Measurements from ENCODE around the gene USP7.
A peak's percentile ranks its signal among the peaks of the same experiment; 100 is the strongest.

The USP7 gene

DNA sequence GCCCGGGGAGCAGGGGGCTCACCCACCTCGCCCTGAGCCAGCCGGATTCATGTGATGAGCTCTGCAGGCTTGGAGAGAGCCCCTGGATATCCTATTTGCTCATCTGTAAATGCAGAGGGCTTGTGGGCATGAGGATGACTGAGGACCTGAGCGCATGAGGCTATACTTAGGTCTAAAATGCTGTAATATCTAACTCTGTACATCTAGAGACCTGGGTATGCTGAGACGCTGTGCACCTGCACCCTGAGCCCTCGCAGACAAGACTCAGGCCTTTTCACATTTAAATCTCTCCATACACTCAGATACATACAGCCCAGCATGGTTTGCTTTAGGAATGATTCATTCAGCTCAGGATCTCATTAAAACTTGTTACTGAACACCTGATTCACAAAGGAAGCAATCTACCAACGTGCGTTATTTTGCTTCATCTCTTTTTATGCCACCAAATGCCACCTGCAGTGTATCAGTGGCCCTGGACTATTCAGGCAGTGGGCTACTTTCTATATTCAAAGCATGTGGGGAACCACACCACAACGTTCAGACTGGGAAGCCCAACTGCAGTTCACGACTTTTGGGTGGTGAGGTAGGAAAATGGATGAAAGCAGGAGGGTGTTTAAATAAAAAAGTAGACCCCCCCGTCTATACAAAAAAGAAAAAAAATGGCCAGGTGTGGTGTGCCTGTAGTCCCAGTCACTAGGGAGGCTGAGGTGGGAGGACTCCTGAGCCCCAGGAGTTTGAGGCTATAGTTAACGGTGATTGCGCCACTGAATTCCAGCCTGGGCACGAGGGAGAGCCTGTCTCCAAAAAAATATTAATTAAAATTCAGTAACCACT lies 12.0 kb downstream of the USP7 start:
- no peak for DNase-seq

GRCh38 chr16:8950580-8951077 lies 13.1 kb downstream of the USP7 start:
- DNase-seq = no peak

DNA sequence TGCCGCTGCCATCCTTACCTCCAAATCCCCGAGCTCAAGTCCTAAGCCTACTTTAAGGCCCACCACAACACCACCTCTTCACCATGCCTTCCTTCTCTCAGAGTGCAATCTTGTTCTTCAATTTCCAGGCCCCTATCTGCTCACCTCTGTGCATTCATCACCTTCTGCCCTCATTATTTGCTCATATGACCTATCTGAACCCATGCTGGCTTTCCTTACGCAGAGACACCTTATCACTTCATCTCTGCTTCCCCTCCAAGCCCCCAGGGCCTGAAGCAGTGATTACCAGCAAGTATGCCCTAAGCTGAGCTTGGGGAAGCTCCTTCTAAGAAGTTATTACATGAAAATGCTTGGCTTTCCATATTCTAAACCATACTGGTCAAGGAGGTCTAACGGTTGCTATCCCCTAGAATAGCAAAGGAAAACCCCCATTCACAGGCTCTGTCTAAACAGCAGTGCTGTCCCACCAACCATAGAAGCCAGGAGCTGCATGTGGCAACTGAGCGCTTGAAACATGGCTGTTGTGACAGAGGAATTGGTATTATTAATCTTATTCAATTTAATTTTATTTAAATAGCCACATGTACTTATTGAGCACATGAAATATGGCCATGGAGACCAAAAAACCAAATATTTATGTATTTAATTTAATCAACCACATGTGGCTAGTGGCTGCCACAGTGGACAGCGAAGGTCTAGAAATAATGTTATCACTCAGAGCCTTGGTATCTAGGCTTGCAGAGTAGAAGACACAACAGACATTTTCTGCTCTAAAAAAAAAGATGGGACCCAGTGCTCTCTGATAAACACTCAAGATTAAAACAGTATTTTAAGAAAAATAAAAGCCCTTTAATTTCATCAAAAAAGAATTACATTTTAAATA lies 13.9 kb downstream of the USP7 start:
- no peak for DNase-seq

- no peak for DNase-seq
Observed at GRCh38 chr16:8948831-8949230, 14.9 kb downstream of the USP7 start.

- no peak for DNase-seq
Observed at GRCh38 chr16:8948069-8948593, 15.6 kb downstream of the USP7 start.

- no peak for DNase-seq
Observed at GRCh38 chr16:8946544-8946943, 17.2 kb downstream of the USP7 start.

DNA sequence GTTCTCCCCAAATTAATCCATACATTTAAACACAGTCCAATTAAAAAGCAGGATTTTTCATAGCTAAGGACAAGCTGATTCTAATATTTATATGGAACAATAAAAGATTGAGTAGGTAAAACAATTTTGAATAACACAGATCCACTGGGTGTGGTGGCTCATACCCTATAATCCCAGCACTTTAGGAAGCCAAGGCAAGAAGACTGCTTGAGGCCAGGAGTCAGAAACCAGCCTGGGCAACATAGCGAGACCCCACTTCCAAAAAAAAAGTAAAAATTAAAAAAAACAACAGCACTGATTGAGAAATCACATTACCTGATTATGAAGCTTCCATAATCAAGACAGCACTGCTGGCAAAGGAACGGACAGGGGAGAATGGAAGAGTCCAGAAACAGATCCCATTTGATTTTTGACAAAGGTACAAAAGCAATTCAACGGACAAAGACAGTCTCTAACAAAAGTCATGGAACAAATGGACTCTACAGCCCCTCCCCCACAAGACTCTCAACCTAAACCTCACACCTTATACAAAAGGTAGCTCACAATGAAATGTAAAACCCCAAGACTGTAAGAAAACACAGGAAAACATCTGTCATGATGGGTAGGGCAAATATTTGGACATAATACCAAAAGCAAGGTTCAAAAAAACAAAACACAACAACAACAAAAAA lies 17.9 kb downstream of the USP7 start:
- DNase-seq = no peak

DNA sequence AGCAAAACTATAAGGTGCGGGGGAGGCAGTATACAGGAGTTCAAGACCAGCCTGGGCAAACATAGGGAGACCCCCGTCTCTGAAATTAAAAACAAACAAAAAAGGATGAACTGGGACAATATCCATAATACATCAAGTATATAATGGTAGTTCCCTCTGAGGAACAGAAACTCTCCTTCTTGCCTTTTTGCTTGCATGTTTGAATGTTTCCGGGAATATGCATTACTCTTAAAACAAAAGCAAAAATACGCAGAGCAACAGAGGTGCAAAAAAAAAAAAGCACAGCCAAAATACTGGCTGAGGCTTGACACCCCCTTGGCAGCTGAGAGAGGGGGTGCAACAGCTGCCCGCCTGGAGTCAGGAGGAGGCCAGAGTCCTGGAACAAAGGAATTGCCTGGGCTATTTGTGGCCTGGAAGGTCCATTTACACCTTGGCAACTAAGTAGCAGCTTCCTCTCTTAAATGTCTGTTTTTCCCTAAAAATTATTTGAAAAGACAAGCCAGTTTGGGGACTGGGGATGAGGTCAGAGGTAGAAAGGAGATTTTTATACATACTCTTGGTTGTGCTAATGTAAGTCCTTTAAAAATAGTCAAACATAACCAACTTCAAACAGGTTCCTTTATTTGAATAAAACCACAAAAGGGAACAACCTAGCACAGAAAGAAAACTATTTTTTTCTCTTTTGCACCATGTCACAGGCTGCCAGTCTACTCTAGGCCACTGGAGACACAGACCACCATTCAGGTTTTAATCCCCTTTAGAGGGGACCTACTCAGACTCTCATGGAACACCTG lies 19.5 kb downstream of the USP7 start:
- DNase-seq = no peak

GRCh38 chr16:8943001-8943763 lies 20.5 kb downstream of the USP7 start:
- no peak for DNase-seq

GRCh38 chr16:8941718-8942344 lies 21.9 kb downstream of the USP7 start:
- DNase-seq = no peak

GRCh38 chr16:8937803-8938202 lies 25.9 kb downstream of the USP7 start:
- no peak for DNase-seq

GRCh38 chr16:8936421-8936820 lies 27.3 kb downstream of the USP7 start:
- no peak for DNase-seq

GRCh38 chr16:8935989-8936388 lies 27.7 kb downstream of the USP7 start:
- no peak for DNase-seq

GRCh38 chr16:8934601-8935000 lies 29.1 kb downstream of the USP7 start:
- DNase-seq = no peak

DNA sequence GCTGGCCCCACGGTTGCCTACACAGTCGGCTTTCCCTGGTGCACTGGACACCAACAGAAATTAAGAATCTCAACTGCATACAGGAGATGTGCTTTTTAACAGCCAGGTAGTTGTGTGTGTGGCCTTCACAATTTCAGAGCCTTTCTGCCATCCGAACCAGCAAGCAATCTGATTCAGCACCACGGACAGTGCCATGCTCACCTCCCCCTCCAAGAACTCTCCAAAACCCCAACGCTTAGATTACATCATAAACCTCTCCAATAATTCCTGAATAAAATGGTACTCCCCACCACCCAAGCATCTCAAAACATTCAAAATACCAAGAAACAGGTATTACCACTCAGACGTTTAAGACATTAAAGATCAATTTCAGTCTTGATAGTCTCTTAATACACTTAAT lies 31.8 kb downstream of the USP7 start:
- no peak for DNase-seq

DNA sequence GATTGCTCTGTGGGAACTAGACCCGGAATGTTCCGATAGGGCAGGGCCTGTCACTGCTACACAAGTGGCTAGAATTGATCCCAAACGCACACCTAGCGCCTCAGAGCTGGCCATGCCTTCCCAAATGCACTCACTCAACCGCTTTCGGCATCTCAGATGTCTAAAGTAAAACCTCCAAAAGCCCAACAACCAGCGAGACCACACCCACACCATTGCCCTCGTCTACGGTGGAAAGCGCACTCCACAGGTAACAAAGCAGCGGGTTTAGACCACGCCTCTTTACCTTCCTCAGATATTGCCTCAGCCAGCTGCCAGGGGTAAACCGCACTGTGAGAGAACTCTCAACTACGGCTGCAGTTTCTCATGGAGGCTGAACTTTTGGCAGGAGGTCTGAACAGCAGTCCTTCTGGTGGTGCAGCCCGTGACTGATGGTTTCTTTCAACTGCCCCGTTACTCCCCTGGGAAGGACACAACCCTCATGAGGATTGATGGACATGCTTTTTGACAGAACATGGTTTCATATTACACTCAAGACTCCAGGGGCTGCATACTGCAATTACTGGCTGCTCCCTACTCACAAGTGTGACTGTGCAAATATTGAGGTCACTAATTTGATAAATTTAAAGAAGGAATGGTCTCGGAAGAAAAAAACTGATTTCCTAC lies 34.5 kb downstream of the USP7 start:
- peak; percentile 98 for DNase-seq

DNA sequence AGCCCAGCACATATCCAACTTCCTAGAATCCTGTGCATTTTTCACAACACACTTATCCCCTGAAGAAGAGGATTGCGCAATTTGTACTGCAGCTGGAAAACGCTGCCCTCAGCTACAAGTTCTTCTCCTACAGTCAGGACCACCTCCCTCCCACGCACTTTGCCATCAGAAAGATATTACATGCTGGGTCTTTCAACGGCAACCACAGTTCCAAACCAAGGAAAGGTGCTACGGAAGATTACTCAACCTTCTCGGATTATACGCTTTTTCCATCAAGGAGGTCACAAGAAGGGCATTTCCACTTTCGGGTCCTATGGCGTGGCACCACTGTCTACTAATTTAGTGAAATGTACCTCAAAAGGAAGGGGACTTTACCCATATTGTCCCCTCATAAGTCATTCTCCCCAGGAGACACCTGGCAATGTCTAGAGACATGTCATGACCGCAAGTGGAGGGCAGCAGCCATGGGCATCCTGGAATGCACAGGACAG lies 35.2 kb downstream of the USP7 start:
- no peak for DNase-seq

- DNase-seq = no peak
Observed at GRCh38 chr16:8926827-8927226, 36.9 kb downstream of the USP7 start.

DNA sequence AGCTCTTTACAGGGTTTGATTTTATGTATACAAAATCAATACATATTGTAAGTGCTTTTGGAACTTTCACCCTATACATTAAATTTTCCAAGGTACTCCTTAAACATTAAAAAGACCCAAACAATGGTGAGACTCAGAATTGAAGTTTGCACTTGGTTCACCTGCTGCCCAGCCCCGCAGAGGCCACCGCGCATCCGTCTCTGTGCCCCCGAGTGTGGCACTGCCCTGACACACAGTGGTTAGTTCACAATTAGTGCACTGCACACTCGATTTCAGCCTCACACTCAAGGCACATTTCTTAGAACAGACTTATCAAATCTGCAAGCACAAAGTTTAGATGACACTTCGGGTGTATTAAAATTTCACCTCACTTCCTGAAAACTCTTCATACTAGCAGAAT lies 38.3 kb downstream of the USP7 start:
- DNase-seq = no peak

GRCh38 chr16:8924214-8924613 lies 39.5 kb downstream of the USP7 start:
- no peak for DNase-seq

All from DMS79 treated with DMSO at 0.1 percent for 48 hours (cell line).